ENCODE results near the gene B3GNT4.
"Not testable (repeated sequence)": the region's sequence is repeated elsewhere in the genome, so short reads cannot be mapped to it uniquely, and the experiment has no call there.

The B3GNT4 gene

GRCh38 chr12:122202811-122203210 lies 698 bp upstream of the B3GNT4 start:
- H3K9me3 ChIP-seq (ENCODE audit: control insufficient read depth in 2 of 2, low read length in 2 of 2); H3K27ac ChIP-seq (ENCODE audit: low read length); H3K9ac ChIP-seq (ENCODE audit: low read length in 2 of 2): not testable (repeated sequence)
- Histone ChIP-seq H3K4me1 (ENCODE audit: control insufficient read depth, insufficient read depth, low read length) (peaks cover 14% of the 10 kb centered on the region), H3K27me3 (ENCODE audit: control insufficient read depth in 1 of 2, insufficient read depth in 2 of 2, low read length in 2 of 2) (peaks cover 38 to 51% of the 10 kb centered on the region in 2 donors), H3K4me3 (ENCODE audit: low read length in 2 of 2) (peak overlapping the region; percentile 60 to 74), H3K36me3 (ENCODE audit: control insufficient read depth in 2 of 2, insufficient read depth in 2 of 2, low read length in 2 of 2) (peaks cover 7 to 11% of the 10 kb centered on the region in 2 donors)

GRCh38 chr12:122204167-122205052 lies 901 bp downstream of the B3GNT4 start:
- H3K36me3 ChIP-seq (ENCODE audit: control insufficient read depth in 2 of 2, insufficient read depth in 2 of 2, low read length in 2 of 2), result peaks cover 16 to 18% of the 10 kb centered on the region in 2 donors
- no peak overlapping the region for H3K27ac ChIP-seq (ENCODE audit: low read length)
- H3K9ac ChIP-seq (ENCODE audit: low read length in 2 of 2), result no peak overlapping the region
- peaks cover 14% of the 10 kb centered on the region for H3K4me1 ChIP-seq (ENCODE audit: control insufficient read depth, insufficient read depth, low read length)
- H3K27me3 ChIP-seq (ENCODE audit: control insufficient read depth in 1 of 2, insufficient read depth in 2 of 2, low read length in 2 of 2), result peaks cover 36 to 51% of the 10 kb centered on the region in 2 donors
- H3K9me3 ChIP-seq (ENCODE audit: control insufficient read depth in 2 of 2, low read length in 2 of 2), result no peaks in the 10 kb centered on the region
- peak overlapping the region in 1 of 2 donors; percentile 74 for H3K4me3 ChIP-seq (ENCODE audit: low read length in 2 of 2)

- H3K4me3 ChIP-seq (ENCODE audit: low read length in 2 of 2), result no peak overlapping the region
- no peaks in the 10 kb centered on the region for H3K9me3 ChIP-seq (ENCODE audit: control insufficient read depth in 2 of 2, low read length in 2 of 2)
- H3K27me3 ChIP-seq (ENCODE audit: control insufficient read depth in 1 of 2, insufficient read depth in 2 of 2, low read length in 2 of 2), result peaks cover 29 to 48% of the 10 kb centered on the region in 2 donors
- H3K36me3 ChIP-seq (ENCODE audit: control insufficient read depth in 2 of 2, insufficient read depth in 2 of 2, low read length in 2 of 2), result peaks cover 23 to 25% of the 10 kb centered on the region in 2 donors
- H3K9ac ChIP-seq (ENCODE audit: low read length in 2 of 2), result no peak overlapping the region
- H3K27ac ChIP-seq (ENCODE audit: low read length), result no peak overlapping the region
- H3K4me1 ChIP-seq (ENCODE audit: control insufficient read depth, insufficient read depth, low read length), result peaks cover 14% of the 10 kb centered on the region
Measured at GRCh38 chr12:122205053-122205925, 1.8 kb downstream of the B3GNT4 start.

GRCh38 chr12:122206111-122206881 lies 2.8 kb downstream of the B3GNT4 start:
- H3K36me3 ChIP-seq (ENCODE audit: control insufficient read depth in 2 of 2, insufficient read depth in 2 of 2, low read length in 2 of 2), result peaks cover 23 to 32% of the 10 kb centered on the region in 2 donors
- H3K27ac ChIP-seq (ENCODE audit: low read length), result no peak overlapping the region
- H3K4me3 ChIP-seq (ENCODE audit: low read length in 2 of 2), result no peak overlapping the region
- H3K4me1 ChIP-seq (ENCODE audit: control insufficient read depth, insufficient read depth, low read length), result peaks cover 14% of the 10 kb centered on the region
- H3K9me3 ChIP-seq (ENCODE audit: control insufficient read depth in 2 of 2, low read length in 2 of 2), result no peaks in the 10 kb centered on the region
- H3K9ac ChIP-seq (ENCODE audit: low read length in 2 of 2), result no peak overlapping the region
- H3K27me3 ChIP-seq (ENCODE audit: control insufficient read depth in 1 of 2, insufficient read depth in 2 of 2, low read length in 2 of 2), result peaks cover 22 to 38% of the 10 kb centered on the region in 2 donors

- Histone ChIP-seq H3K27ac (ENCODE audit: low read length) (no peak overlapping the region), H3K9ac (ENCODE audit: low read length in 2 of 2) (no peak overlapping the region), H3K4me1 (ENCODE audit: control insufficient read depth, insufficient read depth, low read length) (peaks cover 14% of the 10 kb centered on the region), H3K9me3 (ENCODE audit: control insufficient read depth in 2 of 2, low read length in 2 of 2) (no peaks in the 10 kb centered on the region), H3K36me3 (ENCODE audit: control insufficient read depth in 2 of 2, insufficient read depth in 2 of 2, low read length in 2 of 2) (peaks cover 24 to 35% of the 10 kb centered on the region in 2 donors), H3K27me3 (ENCODE audit: control insufficient read depth in 1 of 2, insufficient read depth in 2 of 2, low read length in 2 of 2) (peaks cover 16 to 33% of the 10 kb centered on the region in 2 donors), H3K4me3 (ENCODE audit: low read length in 2 of 2) (no peak overlapping the region)
Measured at GRCh38 chr12:122206976-122207375, 3.5 kb downstream of the B3GNT4 start.

GRCh38 chr12:122207391-122207790 lies 3.9 kb downstream of the B3GNT4 start:
- Histone ChIP-seq H3K27me3 (ENCODE audit: control insufficient read depth in 1 of 2, insufficient read depth in 2 of 2, low read length in 2 of 2) (peaks cover 16 to 32% of the 10 kb centered on the region in 2 donors), H3K9me3 (ENCODE audit: control insufficient read depth in 2 of 2, low read length in 2 of 2) (no peaks in the 10 kb centered on the region), H3K27ac (ENCODE audit: low read length) (no peak overlapping the region), H3K9ac (ENCODE audit: low read length in 2 of 2) (no peak overlapping the region), H3K4me1 (ENCODE audit: control insufficient read depth, insufficient read depth, low read length) (peaks cover 14% of the 10 kb centered on the region), H3K4me3 (ENCODE audit: low read length in 2 of 2) (no peak overlapping the region), H3K36me3 (ENCODE audit: control insufficient read depth in 2 of 2, insufficient read depth in 2 of 2, low read length in 2 of 2) (peaks cover 28 to 35% of the 10 kb centered on the region in 2 donors)

GRCh38 chr12:122208073-122208820 lies 4.7 kb downstream of the B3GNT4 start:
- no peak overlapping the region for H3K4me3 ChIP-seq (ENCODE audit: low read length in 2 of 2)
- H3K4me1 ChIP-seq (ENCODE audit: control insufficient read depth, insufficient read depth, low read length), result peaks cover 10% of the 10 kb centered on the region
- no peaks in the 10 kb centered on the region for H3K9me3 ChIP-seq (ENCODE audit: control insufficient read depth in 2 of 2, low read length in 2 of 2)
- peaks cover 8 to 24% of the 10 kb centered on the region in 2 donors for H3K27me3 ChIP-seq (ENCODE audit: control insufficient read depth in 1 of 2, insufficient read depth in 2 of 2, low read length in 2 of 2)
- no peak overlapping the region for H3K9ac ChIP-seq (ENCODE audit: low read length in 2 of 2)
- peaks cover 33 to 40% of the 10 kb centered on the region in 2 donors for H3K36me3 ChIP-seq (ENCODE audit: control insufficient read depth in 2 of 2, insufficient read depth in 2 of 2, low read length in 2 of 2)
- no peak overlapping the region for H3K27ac ChIP-seq (ENCODE audit: low read length)

GRCh38 chr12:122215771-122216170 lies 12.3 kb downstream of the B3GNT4 start:
- no peak overlapping the region for H3K27ac ChIP-seq (ENCODE audit: low read length)
- H3K4me1 ChIP-seq (ENCODE audit: control insufficient read depth, insufficient read depth, low read length), result no peaks in the 10 kb centered on the region
- no peaks in the 10 kb centered on the region for H3K9me3 ChIP-seq (ENCODE audit: control insufficient read depth in 2 of 2, low read length in 2 of 2)
- no peak overlapping the region for H3K9ac ChIP-seq (ENCODE audit: low read length in 2 of 2)
- H3K27me3 ChIP-seq (ENCODE audit: control insufficient read depth in 1 of 2, insufficient read depth in 2 of 2, low read length in 2 of 2), result no peaks in the 10 kb centered on the region
- no peak overlapping the region for H3K4me3 ChIP-seq (ENCODE audit: low read length in 2 of 2)
- H3K36me3 ChIP-seq (ENCODE audit: control insufficient read depth in 2 of 2, insufficient read depth in 2 of 2, low read length in 2 of 2), result peaks cover 43 to 45% of the 10 kb centered on the region in 2 donors

GRCh38 chr12:122216445-122216844 lies 12.9 kb downstream of the B3GNT4 start:
- H3K27ac ChIP-seq (ENCODE audit: low read length), result no peak overlapping the region
- no peaks in the 10 kb centered on the region for H3K9me3 ChIP-seq (ENCODE audit: control insufficient read depth in 2 of 2, low read length in 2 of 2)
- no peaks in the 10 kb centered on the region for H3K27me3 ChIP-seq (ENCODE audit: control insufficient read depth in 1 of 2, insufficient read depth in 2 of 2, low read length in 2 of 2)
- no peak overlapping the region for H3K9ac ChIP-seq (ENCODE audit: low read length in 2 of 2)
- no peak overlapping the region for H3K4me3 ChIP-seq (ENCODE audit: low read length in 2 of 2)
- H3K4me1 ChIP-seq (ENCODE audit: control insufficient read depth, insufficient read depth, low read length), result no peaks in the 10 kb centered on the region
- H3K36me3 ChIP-seq (ENCODE audit: control insufficient read depth in 2 of 2, insufficient read depth in 2 of 2, low read length in 2 of 2), result peaks cover 42 to 49% of the 10 kb centered on the region in 2 donors

All from stomach smooth muscle (tissue), 2 donors.